Neural crest cell (in vitro differentiated cells): Measurements from ENCODE around the gene WDFY4. TPM values are rescaled to one million over a fixed set of nuclear protein-coding genes. Genes with fewer than 3 reads are reported as not detected.

Source experiments
- DNase-seq: peaks from one replicate; pipeline ENCODE4 v3.0.0; 2021; ENCODE audit warnings: low read depth, mixed read lengths, low spot score
- H3K27ac Mint-ChIP-seq: one replicate; pipeline ENCODE4 v1.8.0; 2021; ENCODE audit warnings: mild to moderate bottlenecking, mixed read lengths; ENCODE audit not compliant: unreplicated experiment
- H3K27me3 Mint-ChIP-seq: 2 replicates; pipeline ENCODE4 v1.8.0; 2021; ENCODE audit warnings: low read depth, mild to moderate bottlenecking, mixed read lengths
- H3K36me3 Mint-ChIP-seq: 2 replicates; pipeline ENCODE4 v1.8.0; 2021; ENCODE audit warnings: low read depth, mild to moderate bottlenecking, mixed read lengths
- H3K4me1 Mint-ChIP-seq: 2 replicates; pipeline ENCODE4 v1.8.0; 2021; ENCODE audit warnings: mixed read lengths
- H3K4me3 Mint-ChIP-seq: one replicate; pipeline ENCODE4 v1.8.0; 2021; ENCODE audit warnings: mild to moderate bottlenecking, mixed read lengths
- H3K9me3 Mint-ChIP-seq: 2 replicates; pipeline ENCODE4 v1.8.0; 2021; ENCODE audit warnings: mixed read lengths
- CTCF ChIP-seq: fragments of 200-600 bp; sonication (generic); conservative IDR thresholded peaks from 2 replicates; pipeline ENCODE4 v1.5.0; 2021; ENCODE audit warnings: antibody characterized with exemption, mild to moderate bottlenecking
- total RNA-seq: library from RNA; stranded (reverse); gene quantifications from 2 replicates; pipeline ENCODE4 v1.2.1, GENCODE V29; 2021

WDFY4 gene
- total RNA-seq, 1 donor from 2014 or later: not detected

GRCh38 chr10:48993627-48994026, 309.0 kb downstream of the WDFY4 start:
- H3K27me3 Mint-ChIP-seq: no peaks in the 10 kb centered on the region
- H3K9me3 Mint-ChIP-seq: no peaks in the 10 kb centered on the region
- no peaks in the 10 kb centered on the region for H3K36me3 Mint-ChIP-seq
- no peak for TF ChIP-seq CTCF
- H3K27ac Mint-ChIP-seq: no peak overlapping the region
- no peak overlapping the region for H3K4me3 Mint-ChIP-seq
- H3K4me1 Mint-ChIP-seq: peaks cover 11% of the 10 kb centered on the region
- no peak for DNase-seq

- H3K27me3 Mint-ChIP-seq: no peaks in the 10 kb centered on the region
- no peak for TF ChIP-seq CTCF
- H3K36me3 Mint-ChIP-seq: no peaks in the 10 kb centered on the region
- peaks cover 3% of the 10 kb centered on the region for H3K4me1 Mint-ChIP-seq
- H3K27ac Mint-ChIP-seq: no peak overlapping the region
- DNase-seq: no peak
- no peak overlapping the region for H3K4me3 Mint-ChIP-seq
- no peaks in the 10 kb centered on the region for H3K9me3 Mint-ChIP-seq
These were observed 311.7 kb downstream of the WDFY4 start for GRCh38 chr10:48996329-48996728.

DNA sequence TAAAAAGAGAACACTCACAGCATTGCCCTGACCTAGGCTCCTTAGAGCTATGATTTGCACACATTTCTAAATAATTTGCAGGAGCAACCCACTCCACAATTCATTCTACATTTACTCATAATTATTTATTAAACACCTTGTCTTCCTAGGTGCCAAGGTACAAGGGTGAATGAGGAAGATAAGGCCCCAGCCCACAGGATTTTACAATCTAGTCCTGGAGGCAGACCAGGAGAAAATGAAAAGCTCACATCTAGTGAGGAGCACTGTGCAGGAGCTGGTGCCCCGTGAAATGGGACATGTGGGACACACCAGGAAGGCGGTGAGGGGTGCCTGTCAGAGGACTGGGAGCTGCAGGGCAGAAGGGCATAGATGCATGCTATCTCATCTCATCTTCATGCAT, 314.7 kb downstream of the WDFY4 start:
- no peak for DNase-seq
- H3K27me3 Mint-ChIP-seq: no peaks in the 10 kb centered on the region
- peaks cover 10% of the 10 kb centered on the region for H3K4me1 Mint-ChIP-seq
- no peak for TF ChIP-seq CTCF
- H3K27ac Mint-ChIP-seq: no peak overlapping the region
- no peaks in the 10 kb centered on the region for H3K36me3 Mint-ChIP-seq
- H3K4me3 Mint-ChIP-seq: no peak overlapping the region
- no peaks in the 10 kb centered on the region for H3K9me3 Mint-ChIP-seq

GRCh38 chr10:49000437-49001398, 316.0 kb downstream of the WDFY4 start:
- no peaks in the 10 kb centered on the region for H3K27me3 Mint-ChIP-seq
- TF ChIP-seq CTCF: no peak
- no peak for DNase-seq
- H3K36me3 Mint-ChIP-seq: no peaks in the 10 kb centered on the region
- no peak overlapping the region for H3K27ac Mint-ChIP-seq
- peaks cover 10% of the 10 kb centered on the region for H3K4me1 Mint-ChIP-seq
- H3K9me3 Mint-ChIP-seq: no peaks in the 10 kb centered on the region
- no peak overlapping the region for H3K4me3 Mint-ChIP-seq

- no peak for TF ChIP-seq CTCF
- no peaks in the 10 kb centered on the region for H3K9me3 Mint-ChIP-seq
- H3K36me3 Mint-ChIP-seq: no peaks in the 10 kb centered on the region
- no peak overlapping the region for H3K4me3 Mint-ChIP-seq
- H3K27ac Mint-ChIP-seq: no peak overlapping the region
- H3K4me1 Mint-ChIP-seq: peaks cover 10% of the 10 kb centered on the region
- DNase-seq: no peak
- H3K27me3 Mint-ChIP-seq: no peaks in the 10 kb centered on the region
These were observed 316.7 kb downstream of the WDFY4 start for GRCh38 chr10:49001402-49001801.
